Measurements from ENCODE around the gene NBEAL1.
"Not testable (repeated sequence)": the region's sequence is repeated elsewhere in the genome, so short reads cannot be mapped to it uniquely, and the experiment has no call there.

Gene NBEAL1

GRCh38 chr2:203237346-203238238, 222.9 kb downstream of the NBEAL1 start:
- DNase-seq = no peak

- DNase-seq = no peak
Measured at GRCh38 chr2:203238292-203238703, 223.6 kb downstream of the NBEAL1 start.

- peak; percentile 89 to 95 for DNase-seq
Measured at GRCh38 chr2:203238704-203239526, 224.2 kb downstream of the NBEAL1 start, which contains the start of gene CYP20A1. Gene CYP20A1, plus strand, starts transcription at chr2:203239018. Its CDS starts 45 bp downstream, at chr2:203239063.

GRCh38 chr2:203240491-203240890, 225.8 kb downstream of the NBEAL1 start:
- no peak for DNase-seq

- DNase-seq = no peak
Measured at GRCh38 chr2:203242518-203242917, 227.8 kb downstream of the NBEAL1 start.

GRCh38 chr2:203246646-203247045, 232.0 kb downstream of the NBEAL1 start:
- no peak for DNase-seq

- DNase-seq = no peak
Measured at GRCh38 chr2:203252818-203253217, 238.1 kb downstream of the NBEAL1 start.

GRCh38 chr2:203253422-203254095, 238.9 kb downstream of the NBEAL1 start:
- DNase-seq = not testable (repeated sequence)

- no peak for DNase-seq
Measured at GRCh38 chr2:203261326-203262159, 246.9 kb downstream of the NBEAL1 start.

Data from NCI-H1930 (cell line).